ENCODE measurements around the gene GPATCH2.

DNA sequence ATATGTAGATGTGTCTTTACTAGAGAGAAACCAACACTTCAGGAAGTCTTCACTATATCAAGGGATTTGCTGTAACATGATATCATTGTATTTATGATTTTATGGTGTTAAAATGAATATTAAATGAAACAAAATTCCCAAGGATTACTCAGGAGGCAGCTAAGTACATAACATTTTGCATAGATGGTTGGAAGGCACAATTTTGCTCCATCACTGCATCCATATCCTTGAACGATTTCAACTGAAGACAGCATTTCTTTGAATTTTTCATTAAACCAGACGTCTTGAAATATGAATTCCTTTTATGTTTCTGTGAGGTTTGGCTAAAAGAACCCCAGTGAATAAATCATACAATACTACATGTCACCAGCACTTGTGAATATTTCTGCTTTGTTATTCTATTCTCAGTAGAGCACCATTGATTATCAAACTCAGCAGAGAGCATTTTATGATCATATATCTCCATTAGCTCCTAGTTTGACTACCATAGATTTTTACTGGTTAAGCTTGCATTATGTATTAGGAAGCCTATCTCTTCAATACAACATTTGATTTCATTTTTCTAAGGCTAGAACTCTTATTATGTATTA is 37.6 kb upstream of the GPATCH2 start:
- TF ChIP-seq, protein P1, sequence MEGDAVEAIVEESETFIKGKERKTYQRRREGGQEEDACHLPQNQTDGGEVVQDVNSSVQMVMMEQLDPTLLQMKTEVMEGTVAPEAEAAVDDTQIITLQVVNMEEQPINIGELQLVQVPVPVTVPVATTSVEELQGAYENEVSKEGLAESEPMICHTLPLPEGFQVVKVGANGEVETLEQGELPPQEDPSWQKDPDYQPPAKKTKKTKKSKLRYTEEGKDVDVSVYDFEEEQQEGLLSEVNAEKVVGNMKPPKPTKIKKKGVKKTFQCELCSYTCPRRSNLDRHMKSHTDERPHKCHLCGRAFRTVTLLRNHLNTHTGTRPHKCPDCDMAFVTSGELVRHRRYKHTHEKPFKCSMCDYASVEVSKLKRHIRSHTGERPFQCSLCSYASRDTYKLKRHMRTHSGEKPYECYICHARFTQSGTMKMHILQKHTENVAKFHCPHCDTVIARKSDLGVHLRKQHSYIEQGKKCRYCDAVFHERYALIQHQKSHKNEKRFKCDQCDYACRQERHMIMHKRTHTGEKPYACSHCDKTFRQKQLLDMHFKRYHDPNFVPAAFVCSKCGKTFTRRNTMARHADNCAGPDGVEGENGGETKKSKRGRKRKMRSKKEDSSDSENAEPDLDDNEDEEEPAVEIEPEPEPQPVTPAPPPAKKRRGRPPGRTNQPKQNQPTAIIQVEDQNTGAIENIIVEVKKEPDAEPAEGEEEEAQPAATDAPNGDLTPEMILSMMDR (IDR thresholded peaks at IDR 0.05; ENCODE audit: low read depth, low read length): no peak
- TF ChIP-seq EZH2phosphoT487 (IDR thresholded peaks at IDR 0.05; ENCODE audit: low read depth): no peak

All from OCI-LY3 (cell line).